ENCODE measurements around the gene PAX2.

PAX2 gene

DNA sequence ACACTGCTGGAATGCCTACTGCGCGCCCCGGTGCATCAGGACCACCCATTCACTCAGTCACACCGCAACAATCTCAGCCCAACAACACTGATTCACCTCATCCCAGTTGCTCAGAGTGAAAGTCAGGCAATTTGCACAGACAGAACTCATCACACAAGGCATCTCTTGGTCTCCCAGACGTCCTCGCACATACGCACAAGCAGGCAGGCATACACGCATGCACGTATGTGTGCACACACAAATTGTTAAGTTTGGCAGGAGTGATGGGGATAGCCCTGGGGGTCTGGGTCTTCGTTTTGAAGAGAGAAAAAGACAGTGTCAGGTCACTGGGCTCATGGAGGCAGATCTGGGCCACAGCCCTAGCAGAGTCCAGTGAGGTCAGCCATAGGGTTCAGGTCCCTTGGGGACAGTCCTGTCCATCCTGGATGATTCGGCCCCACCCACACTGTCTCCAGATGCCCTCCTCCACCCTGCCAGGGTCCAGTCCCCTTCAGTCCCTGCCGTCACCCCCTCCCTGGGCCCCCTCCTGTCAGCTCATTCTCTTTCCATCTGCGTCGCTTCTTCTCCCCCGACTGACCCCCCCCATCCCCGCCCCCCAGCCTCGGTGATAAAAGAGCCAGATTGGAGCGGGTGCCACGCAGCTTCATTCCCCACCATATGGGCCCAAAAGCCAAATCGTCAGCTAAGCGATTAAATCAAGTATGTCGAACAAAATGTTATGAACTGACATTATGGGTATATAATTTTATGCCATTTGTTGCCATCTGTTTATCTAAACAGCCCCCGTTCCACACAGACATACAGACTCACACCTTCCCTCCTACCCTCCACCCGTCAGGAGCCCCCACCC, 118.9 kb downstream of the PAX2 start:
- DNase-seq: no peak

DNA sequence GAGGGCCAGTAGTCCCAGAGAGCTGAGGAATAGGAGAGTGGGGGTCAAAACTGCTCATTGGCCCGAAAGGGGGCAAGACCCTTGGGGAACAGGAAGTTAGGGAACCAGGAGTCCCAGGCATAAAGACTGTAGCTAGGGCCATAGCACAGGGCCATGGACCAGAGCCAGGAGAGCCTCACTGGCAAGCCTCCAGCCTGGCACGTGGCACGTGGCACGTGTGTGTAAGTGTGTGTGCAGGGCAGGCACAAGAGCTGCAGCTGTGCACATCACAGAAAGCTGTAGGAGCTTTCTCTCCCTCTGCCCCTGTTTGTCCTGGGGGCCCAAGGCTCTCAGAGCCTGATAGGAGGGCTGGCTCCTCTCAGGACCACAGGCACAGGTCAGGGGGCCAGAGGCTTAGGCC, 119.6 kb downstream of the PAX2 start:
- no peak for DNase-seq

DNA sequence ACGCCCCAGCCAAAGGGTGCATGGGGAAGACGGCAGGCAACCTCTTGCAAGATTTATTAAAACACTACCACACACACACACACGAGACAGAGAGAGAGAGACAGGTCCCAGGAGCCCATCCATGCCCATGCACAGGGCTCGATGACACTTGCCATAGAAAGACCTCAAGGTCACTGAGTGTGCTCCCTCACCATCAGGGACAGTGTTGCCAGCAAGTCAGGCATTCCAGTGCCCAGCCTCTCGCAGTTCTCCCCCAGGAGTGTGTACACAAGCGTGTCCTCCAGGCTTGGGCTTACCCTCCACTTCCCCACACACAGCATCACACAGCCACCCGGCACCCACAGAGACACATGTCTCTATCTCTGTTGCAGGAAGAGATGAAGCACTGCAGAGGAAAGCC, 120.6 kb downstream of the PAX2 start:
- no peak for DNase-seq

DNA sequence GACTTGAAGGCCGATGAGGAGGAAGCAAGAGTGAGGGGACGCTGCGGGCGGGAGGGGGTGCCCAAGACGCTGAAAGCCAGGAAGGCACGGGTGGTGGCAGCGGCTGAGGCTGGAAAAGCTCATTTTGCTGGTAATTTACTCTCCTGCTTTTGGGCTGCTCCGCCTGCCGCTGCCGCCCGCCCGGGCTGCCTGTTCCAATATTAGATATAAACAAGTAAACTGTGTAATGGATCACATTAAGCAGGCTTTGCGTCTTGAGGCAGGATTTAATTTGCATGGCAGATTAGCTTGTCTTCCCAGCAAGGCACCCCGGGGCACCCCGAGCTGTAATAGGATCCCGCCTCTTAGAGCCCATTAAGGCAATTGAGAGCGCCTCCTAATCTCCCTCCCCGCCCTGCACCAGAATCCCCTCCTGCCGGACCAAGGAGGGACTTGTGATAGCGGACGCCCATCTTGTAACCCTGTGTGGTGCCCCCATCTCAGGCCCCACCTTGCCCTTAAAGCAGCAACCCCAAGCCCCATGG, 121.3 kb downstream of the PAX2 start:
- no peak for DNase-seq

DNA sequence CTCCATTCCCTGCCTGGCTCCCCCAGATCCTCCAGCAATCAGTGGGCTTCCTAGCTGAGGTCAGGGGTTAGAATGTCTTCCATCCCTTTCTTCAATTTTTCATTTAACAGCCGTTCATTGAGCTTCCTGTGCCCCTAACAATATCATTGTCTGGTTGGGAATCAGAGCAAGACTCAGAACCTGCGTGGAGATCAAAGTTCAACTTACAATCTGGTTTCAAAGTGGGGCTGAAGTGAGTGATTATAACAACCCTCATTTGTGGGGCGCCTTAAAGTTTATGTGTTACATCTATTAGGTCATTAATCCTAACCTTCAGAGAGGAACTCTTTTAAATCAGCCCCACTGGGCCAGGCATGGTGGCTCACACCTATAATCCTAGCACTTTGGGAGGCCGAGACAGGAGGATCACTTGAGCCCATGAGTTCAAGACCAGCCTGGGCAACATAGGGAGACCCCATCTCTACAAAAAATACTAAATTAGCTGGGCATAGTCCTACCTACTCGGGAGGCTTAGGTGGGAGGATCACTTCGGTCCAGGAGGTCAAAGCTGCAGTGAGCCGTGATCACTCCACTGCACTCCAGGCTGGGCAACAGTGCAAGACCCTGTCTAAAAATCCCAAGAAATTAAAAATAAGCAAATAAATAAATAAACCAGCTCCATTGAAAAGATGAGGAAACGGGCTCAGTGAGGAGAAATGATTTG, 122.0 kb downstream of the PAX2 start:
- no peak for DNase-seq

DNA sequence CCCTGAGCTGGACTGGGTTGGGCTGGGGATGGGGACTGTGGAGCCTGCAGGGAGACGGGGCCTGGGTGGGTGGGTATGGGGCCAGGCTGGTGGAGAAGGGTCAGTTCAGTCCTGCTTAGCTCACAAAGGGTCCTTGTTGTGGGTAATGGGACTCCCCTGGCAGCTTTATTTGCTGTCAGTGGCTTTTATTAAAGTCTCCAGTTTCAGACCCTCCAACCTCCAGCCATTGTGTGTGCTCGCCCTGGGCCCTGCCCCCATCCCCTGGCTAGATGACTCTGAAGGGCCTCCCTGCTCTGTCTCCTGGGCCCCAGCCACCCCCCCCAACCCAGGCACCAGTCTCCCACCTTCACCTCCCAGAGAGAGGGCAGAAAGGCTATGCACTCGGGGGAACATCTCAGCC, 123.0 kb downstream of the PAX2 start:
- no peak for DNase-seq

DNA sequence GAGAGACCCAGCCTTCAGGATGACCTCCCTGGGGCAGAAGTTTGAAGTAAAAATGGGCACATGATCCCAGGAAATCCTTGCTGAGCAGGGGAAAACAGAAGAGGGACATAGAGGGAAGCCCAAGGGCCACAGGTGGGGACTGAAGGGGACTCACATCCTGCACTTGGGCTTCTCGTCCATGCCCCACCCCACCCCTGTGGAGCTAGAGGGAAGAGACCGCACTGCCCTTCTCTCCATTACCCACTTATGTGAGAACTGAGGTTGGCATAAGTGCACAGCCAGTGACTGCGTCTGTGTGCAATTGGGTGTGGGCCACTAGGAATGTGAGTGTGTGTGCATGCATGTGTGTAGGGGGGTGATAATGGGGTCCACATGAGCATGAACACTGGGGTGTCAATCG, 124.0 kb downstream of the PAX2 start:
- DNase-seq: no peak

DNA sequence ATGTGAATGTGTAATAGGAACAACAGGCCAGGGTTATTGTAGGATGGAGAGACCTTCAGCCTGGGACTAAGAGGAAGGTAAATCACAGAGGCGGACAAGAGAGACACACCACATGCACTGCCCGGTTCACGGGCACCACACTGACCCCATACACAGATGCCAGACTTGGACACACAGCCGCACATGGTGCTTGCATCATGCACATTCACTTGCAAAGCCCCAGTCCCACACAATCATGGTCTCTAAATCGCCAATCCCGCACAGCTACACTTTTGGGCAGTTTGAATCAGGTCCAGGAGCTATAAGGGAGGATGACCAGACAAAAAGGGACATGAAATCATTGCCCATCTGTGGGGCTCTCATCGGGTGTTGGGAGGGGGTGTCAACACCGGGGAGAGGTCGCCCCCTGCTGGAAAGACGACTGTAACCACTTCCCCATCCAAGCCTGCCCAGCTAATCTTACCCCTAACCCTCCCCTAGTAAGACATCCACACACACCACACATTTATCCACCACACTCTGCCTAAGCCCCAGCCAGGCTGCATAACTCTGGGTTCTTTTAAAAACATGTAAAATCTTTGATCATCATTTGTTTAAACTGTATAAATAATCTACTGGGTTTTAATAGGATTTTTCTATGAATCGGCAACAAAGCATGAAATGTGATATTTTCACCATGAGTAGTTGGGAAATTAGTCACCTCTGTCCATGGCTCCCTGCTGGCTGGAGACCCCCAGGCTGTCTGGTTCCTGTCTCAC, 126.8 kb downstream of the PAX2 start:
- DNase-seq: no peak

DNA sequence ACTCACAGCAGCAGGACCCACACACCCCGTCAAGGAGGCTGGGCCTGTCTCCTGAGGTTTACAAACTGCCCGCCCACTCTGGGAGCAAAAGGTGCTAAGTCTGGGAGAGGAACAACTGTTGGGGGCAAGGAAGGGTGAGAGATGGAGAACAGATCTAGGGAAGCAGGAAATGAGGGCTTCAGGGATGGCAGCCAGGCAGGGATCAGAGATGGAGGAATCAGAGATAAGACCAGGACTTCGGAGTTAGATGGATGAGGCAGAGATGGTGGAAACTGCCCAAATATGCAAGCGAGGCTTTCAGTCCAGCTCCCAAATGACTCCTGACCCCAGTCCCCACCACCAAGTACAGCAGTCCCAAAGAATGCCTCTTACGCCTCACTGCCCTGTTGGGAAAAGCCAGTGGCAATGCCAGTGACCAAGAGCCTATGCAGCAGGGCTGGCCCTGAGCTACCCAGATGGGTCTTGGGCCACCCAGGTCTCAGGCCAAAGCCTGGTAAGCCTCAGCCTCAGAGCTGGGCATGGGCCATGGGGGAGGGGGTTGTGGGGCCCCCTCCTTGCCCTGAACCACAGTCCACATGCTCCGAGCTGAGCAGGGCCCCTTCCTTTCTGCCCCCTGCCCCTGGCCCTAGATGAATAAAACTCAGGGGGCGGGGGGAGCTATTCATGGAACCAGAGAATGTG, 127.9 kb downstream of the PAX2 start:
- no peak for DNase-seq

DNA sequence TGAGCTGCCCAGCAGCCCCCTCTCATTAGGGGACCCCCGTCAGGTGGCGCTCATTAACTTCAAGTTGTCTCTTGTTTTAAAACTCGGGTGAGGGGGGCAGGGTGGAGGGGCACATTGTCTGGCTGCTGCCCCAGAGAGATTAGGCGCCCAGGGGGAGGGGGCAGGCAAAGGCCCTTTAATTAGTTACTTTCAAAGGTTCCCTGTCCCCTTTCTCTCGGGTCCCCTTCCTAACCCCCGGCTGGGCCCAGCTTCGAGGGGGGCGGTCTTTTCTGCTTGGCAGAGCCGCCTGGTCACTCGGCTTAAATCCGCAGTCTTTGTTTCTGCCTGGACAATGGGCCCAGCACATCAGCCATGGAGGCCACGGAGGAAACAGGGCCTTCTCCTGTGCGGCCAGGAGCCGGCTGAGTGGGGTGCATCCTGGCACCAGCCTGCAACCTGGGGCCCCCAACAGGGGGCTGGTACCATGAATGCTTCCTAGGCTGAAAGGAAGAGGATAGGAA, 128.5 kb downstream of the PAX2 start:
- DNase-seq: no peak

DNA sequence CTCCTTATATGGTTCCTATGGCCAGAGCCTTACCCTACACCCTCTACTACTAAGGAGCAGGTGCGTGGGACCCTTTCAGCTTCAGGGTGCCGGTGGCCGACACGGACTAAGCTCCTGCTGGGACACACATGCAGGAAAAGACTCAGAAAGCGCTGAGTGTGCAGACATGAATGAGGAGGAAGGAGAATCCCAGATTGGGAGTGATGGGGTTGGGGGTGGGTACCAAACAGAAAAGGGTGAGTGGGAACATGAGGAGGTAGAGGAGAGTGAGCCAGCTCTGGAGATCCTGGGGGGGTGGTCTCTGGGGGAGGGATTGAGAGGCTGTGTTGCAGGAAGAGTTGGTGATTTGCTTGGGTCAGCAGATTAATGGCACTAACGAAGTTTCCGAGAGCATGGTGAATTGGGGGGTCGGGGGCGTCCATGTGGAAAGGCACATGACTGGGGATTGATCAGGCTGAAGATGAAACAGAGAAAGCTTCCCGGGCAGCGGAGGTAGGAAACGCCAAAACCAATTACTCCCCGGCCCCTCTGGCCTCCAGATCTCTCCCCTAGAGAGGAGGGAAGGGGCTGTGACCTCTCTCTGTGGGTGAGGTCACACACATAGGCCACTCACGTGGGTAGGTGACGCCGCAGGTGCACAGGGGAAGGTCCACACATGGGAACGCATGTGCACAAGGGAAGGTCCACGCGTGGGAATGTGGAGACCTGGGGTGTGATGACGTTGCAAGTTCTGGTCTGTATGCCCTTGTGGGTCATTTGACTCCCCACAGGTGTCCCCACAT, 129.5 kb downstream of the PAX2 start:
- DNase-seq: no peak

DNA sequence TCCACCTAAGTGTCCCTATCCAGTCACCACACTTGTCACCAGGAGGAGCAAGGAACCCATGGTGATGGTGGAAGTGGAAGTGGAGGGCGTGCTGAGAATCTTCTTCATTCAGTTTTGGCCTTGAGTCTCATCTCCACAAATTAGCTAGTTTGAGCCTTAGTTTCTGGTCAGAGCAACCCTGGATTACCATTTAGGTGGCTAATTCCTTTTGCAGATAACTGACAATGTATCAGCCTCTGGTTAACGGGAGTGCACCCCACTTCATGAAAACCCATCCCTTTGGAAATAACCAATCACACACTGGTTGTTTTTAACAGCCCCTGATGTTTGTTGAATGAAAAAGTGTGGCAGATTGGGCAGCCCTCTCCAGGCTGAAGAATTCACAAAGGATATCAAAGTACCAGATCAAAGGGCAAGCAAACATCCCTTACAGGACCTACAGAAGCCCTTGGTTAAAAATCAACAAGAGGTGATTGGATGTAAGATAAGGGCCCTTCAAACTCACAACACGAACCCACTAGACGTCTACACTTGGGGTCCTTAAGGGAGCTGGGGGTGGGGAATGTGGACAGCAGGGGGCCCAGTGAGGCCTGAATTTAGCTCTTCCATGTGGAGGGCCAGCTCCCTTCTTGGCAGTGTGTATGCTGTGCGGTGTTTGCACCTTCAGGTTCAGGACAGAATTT, 130.2 kb downstream of the PAX2 start:
- no peak for DNase-seq

DNA sequence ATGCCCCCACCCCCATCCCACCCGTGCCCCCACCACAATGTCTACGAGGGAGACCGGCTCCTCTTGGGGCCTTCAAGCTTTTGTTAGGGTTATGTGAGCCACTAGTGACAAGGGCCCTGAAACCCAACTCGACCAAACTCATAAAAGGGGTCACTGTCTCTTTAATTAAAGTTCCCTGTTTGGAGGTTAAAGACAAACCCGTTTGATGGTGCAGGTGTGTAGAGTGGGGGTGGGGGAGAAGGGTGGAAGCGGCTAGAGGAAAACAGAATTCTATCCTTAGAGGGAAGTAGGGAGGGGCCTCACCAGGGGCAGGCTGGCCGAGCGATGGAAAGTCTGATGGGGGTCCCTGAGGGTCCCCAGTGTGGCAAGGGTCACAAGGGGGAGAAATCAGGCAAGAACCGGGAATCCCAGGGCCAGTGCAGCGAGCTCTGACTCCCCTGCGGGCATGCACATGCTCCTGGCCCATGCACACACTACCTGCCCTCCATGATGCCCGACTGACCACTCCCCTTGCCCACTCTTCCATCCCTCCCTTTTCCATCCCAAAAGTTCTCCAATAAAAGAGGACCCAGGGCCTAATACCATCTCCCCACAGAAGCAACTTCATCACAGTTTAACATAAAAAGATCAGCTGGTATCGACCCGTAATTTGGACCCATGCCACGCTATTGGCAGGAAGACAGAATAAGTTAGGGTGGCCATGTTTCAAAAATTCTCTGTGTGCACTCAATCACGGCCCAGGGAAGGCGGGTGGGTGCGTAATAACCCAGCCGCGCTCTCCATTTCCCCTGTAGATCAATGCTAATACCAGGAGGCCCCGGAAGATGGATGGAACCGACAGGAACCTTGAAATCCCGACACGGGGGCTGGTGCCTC, 131.4 kb downstream of the PAX2 start:
- DNase-seq: no peak

DNA sequence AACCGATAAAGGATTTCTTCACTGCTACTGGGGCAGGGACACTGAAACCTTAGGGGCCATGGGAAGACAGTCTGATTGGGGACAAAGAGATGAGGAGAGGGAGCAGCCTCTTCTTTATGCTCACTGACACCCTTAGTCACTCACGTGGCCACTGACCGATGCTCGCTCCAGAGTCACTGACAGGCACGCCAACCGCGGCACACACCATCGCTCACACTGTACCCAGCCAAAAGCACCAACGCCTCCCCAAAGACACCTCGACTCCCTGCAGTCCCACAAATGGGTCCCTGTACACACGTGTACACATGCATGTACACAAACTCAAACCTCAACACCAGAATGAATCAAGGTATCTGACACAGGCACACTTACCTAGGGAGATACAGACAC, 132.1 kb downstream of the PAX2 start:
- DNase-seq: no peak

DNA sequence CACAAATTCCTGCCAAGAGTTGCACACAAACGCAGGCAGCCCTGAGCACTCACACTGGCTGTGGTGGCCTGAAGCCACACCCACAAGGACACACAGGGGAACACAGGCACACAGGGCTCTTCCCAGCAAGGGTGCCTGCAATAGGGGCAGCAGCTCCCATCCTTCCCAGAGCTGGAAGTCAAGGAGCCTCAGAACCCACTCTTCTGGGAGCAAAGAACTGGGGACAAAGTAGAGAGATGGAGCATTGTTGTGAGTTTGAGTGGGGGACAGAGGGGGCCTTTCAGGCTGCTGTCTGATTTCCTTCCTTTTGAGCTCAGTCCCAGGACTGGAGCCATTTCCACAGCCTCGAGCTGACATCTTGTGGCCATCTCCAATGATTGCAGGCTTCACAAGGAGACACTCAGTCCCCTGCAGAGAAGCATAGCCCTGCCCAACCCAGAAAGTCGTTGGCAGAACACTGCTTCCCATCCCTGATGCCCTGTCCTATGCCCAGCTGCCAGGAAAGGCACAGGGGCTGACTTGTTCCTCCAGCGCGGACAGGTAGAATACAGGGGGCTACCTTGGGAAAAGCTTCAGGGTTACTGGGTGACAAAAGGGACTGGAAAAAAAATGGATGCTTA, 133.0 kb downstream of the PAX2 start:
- DNase-seq: no peak
